Hepatocyte (in vitro differentiated cells): ENCODE measurements around the gene AKR7A2. TPM values are rescaled to one million over a fixed set of nuclear protein-coding genes. Genes with fewer than 3 reads are reported as not detected.
"Not testable (repeated sequence)": the region's sequence is repeated elsewhere in the genome, so short reads cannot be mapped to it uniquely, and the experiment has no call there.

Source experiments
- DNase-seq: peaks from one replicate; pipeline ENCODE4 v3.0.0-alpha.2; 2016; ENCODE audit warnings: low spot score
- H2AFZ ChIP-seq: fragments of 200-600 bp; sonication (generic); 2 replicates; pipeline ENCODE4 v1.6.0; 2016; ENCODE audit warnings: antibody characterized with exemption, mild to moderate bottlenecking
- H3K27ac ChIP-seq: fragments of 200-600 bp; sonication (generic); 2 replicates; pipeline ENCODE4 v1.5.1; 2016; ENCODE audit warnings: mild to moderate bottlenecking
- H3K27me3 ChIP-seq: fragments of 200-600 bp; sonication (generic); 2 replicates; pipeline ENCODE4 v1.6.1; 2016
- H3K36me3 ChIP-seq: fragments of 200-600 bp; sonication (generic); replicated peaks from 2 replicates; pipeline ENCODE4 v1.5.1; 2016; ENCODE audit warnings: low read depth; ENCODE audit not compliant: insufficient read depth
- H3K4me1 ChIP-seq: fragments of 200-600 bp; sonication (generic); 2 replicates; pipeline ENCODE4 v1.5.1; 2016; ENCODE audit warnings: mild to moderate bottlenecking, moderate library complexity; ENCODE audit not compliant: insufficient read depth
- H3K4me2 ChIP-seq: fragments of 200-600 bp; sonication (generic); 2 replicates; pipeline ENCODE4 v1.6.0; 2016
- H3K4me3 ChIP-seq: fragments of 200-600 bp; sonication (generic); 2 replicates; pipeline ENCODE4 v1.5.1; 2016; ENCODE audit warnings: mild to moderate bottlenecking
- H3K79me2 ChIP-seq: fragments of 200-600 bp; sonication (generic); 2 replicates; pipeline ENCODE4 v1.6.0; 2017; ENCODE audit warnings: mild to moderate bottlenecking
- H3K9me2 ChIP-seq: fragments of 200-600 bp; sonication (generic); replicated peaks from 2 replicates; pipeline ENCODE4 v1.6.0; 2017; ENCODE audit warnings: mild to moderate bottlenecking; ENCODE audit not compliant: insufficient read depth
- H3K9me3 ChIP-seq: fragments of 200-600 bp; sonication (generic); 2 replicates; pipeline ENCODE4 v1.5.1; 2016; ENCODE audit warnings: low read depth, mild to moderate bottlenecking
- H4K20me1 ChIP-seq: fragments of 200-600 bp; sonication (generic); 2 replicates; pipeline ENCODE4 v1.6.0; 2016; ENCODE audit warnings: mild to moderate bottlenecking; ENCODE audit not compliant: insufficient read depth, poor library complexity, severe bottlenecking
- EZH2 ChIP-seq: fragments of 200-600 bp; sonication (generic); IDR thresholded peaks from 2 replicates; pipeline ENCODE4 v1.6.1; 2016; ENCODE audit warnings: antibody characterized with exemption, mild to moderate bottlenecking, borderline replicate concordance
- EZH2phosphoT487 ChIP-seq: fragments of 200-600 bp; sonication (generic); IDR thresholded peaks from one replicate; pipeline ENCODE4 v1.6.1; 2018; ENCODE audit warnings: antibody characterized with exemption, mild to moderate bottlenecking, low read depth, moderate library complexity; ENCODE audit not compliant: unreplicated experiment, severe bottlenecking
- WGBS: methylation state at CpG from one replicate; pipeline ENCODE4 v1.1.6; 2016; ENCODE audit warnings: low lambda C conversion rate; ENCODE audit errors: missing lambda C conversion rate; 5-methylcytosine and 5-hydroxymethylcytosine counted together
- polyA plus RNA-seq: library from polyadenylated mRNA; unstranded; fragments of >200 nt; fragmentation: Nextera tagmentation; extraction: Ambion mirVana; gene quantifications from 2 replicates; pipeline ENCODE4 v1.2.1, GENCODE V29; 2016
- total RNA-seq: library from RNA; depleted of rRNA; stranded (reverse); fragments of >200 nt; gene quantifications from 2 replicates; pipeline ENCODE4 v1.2.3, GENCODE V29; 2014
- TF ChIP-seq, protein P1 (sequence below): fragments of 200-600 bp; sonication (generic); IDR thresholded peaks from 2 replicates; pipeline ENCODE4 v1.5.1; 2016; ENCODE audit warnings: antibody characterized with exemption, mild to moderate bottlenecking; ENCODE audit not compliant: poor library complexity

The AKR7A2 gene
- total and polyA plus RNA-seq, 2 experiments from 2014 or later = 81.5 to 109 TPM

DNA sequence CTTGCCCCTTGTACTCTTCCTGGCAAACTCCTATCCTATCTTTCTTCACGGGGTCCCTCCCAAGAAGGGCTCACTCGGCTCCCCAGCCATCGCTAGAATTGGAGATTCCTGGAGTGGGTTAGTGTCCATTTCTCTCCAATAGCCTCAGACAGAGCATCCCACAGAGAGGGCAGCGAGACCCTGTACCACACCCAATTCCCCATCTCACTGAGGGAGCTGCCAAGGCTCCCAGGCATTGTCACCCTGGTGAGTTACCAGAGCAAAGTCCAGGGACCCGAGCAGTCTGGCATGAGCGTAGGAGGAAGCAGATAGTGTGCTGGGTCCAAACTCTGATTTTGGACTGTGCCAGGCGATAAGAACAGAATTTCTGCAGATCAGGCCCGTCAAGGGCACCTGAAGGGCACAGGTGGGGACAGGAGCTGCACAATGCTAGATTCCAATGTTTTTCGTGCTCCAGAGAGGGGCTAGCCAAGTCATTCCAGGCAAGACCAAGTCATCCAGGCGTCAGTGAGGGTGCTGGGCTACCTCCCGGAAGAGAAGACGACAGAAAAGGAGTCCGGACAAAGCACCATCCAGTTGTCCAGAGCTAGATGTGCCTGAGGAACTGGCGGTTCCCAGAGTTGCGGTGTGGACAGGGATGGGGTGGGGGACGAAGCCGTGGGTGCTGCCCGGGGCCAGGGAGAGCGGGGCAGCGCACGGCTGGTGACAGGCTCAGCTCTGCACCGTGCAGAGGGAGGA lies 38.7 kb downstream of the AKR7A2 start:
- no peaks in the 10 kb centered on the region for H3K79me2 ChIP-seq
- no peak for DNase-seq
- no peak overlapping the region for H3K4me3 ChIP-seq
- H4K20me1 ChIP-seq = no peaks in the 10 kb centered on the region
- H3K27me3 ChIP-seq = no peaks in the 10 kb centered on the region
- H3K36me3 ChIP-seq = no peaks in the 10 kb centered on the region
- no peak overlapping the region for H2AFZ ChIP-seq
- no peaks in the 10 kb centered on the region for H3K4me1 ChIP-seq
- no peak for TF ChIP-seq EZH2phosphoT487
- no peak overlapping the region for H3K4me2 ChIP-seq
- H3K9me2 ChIP-seq = no peaks in the 10 kb centered on the region
- H3K27ac ChIP-seq = no peak overlapping the region
- 94% methylated on average over 21 of the region's 22 CpGs for WGBS
- H3K9me3 ChIP-seq = no peaks in the 10 kb centered on the region

DNA sequence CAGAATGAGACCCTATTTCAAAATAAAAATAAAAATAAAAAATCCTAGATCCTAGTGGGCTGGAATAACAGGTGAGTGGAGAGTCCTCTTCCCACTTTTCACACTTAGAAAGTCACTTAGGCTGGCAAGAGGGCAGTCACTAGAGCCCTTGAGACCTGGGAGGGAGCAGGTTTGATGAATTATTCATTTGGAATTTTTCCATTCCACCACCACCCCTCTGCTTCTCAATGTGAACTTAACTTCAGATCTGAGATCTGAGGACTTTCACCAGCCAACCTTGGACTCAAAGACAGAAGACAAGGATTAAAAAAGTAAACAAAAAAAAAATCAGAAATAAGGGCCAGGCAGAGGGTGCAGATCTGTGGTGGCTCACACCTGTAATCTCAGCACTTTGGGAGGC lies 39.9 kb downstream of the AKR7A2 start:
- no peak overlapping the region for H3K4me3 ChIP-seq
- H3K36me3 ChIP-seq = no peaks in the 10 kb centered on the region
- no peaks in the 10 kb centered on the region for H4K20me1 ChIP-seq
- H3K27ac ChIP-seq = no peak overlapping the region
- H2AFZ ChIP-seq = no peak overlapping the region
- no peak overlapping the region for H3K4me2 ChIP-seq
- TF ChIP-seq EZH2 (no peak), EZH2phosphoT487 (no peak)
- TF ChIP-seq, protein P1, sequence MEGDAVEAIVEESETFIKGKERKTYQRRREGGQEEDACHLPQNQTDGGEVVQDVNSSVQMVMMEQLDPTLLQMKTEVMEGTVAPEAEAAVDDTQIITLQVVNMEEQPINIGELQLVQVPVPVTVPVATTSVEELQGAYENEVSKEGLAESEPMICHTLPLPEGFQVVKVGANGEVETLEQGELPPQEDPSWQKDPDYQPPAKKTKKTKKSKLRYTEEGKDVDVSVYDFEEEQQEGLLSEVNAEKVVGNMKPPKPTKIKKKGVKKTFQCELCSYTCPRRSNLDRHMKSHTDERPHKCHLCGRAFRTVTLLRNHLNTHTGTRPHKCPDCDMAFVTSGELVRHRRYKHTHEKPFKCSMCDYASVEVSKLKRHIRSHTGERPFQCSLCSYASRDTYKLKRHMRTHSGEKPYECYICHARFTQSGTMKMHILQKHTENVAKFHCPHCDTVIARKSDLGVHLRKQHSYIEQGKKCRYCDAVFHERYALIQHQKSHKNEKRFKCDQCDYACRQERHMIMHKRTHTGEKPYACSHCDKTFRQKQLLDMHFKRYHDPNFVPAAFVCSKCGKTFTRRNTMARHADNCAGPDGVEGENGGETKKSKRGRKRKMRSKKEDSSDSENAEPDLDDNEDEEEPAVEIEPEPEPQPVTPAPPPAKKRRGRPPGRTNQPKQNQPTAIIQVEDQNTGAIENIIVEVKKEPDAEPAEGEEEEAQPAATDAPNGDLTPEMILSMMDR = no peak
- H3K27me3 ChIP-seq = no peaks in the 10 kb centered on the region
- DNase-seq = no peak
- H3K9me2 ChIP-seq = no peaks in the 10 kb centered on the region
- H3K79me2 ChIP-seq = no peaks in the 10 kb centered on the region
- no peaks in the 10 kb centered on the region for H3K4me1 ChIP-seq
- H3K9me3 ChIP-seq = no peaks in the 10 kb centered on the region

DNA sequence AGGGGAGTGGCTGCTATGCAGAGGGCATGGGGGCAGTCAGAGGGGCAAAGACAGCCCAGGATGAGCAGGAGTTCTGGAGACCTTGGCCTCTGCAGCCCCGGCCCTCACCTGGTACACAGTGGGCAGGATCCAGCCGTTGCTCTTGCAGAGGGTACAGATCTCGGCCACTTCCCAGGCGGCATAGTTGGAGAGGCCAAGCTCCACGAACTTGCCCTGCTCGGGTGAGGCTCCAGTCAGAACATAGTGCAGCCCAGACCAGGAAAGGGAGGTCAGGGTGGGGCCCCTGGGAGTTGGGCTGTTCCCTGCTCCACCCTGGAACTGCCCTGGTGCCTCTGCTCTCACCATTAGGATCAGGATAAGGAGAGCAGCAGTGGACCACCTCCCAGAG lies 41.6 kb downstream of the AKR7A2 start:
- not testable (repeated sequence) for H3K79me2 ChIP-seq, DNase-seq
- peak overlapping the region; percentile 51 for H3K27ac ChIP-seq

GRCh38 chr1:19269427-19270342 lies 42.3 kb downstream of the AKR7A2 start:
- not testable (repeated sequence) for H3K4me1 ChIP-seq, H3K4me2 ChIP-seq, H3K9me3 ChIP-seq, H3K9me2 ChIP-seq, H3K4me3 ChIP-seq, H3K79me2 ChIP-seq, H4K20me1 ChIP-seq, H3K27me3 ChIP-seq, H2AFZ ChIP-seq, H3K27ac ChIP-seq, H3K36me3 ChIP-seq, DNase-seq
- WGBS = 72% methylated on average over 9 of the region's 9 CpGs

More for the DNA sequence above, 41.6 kb downstream of the AKR7A2 start:
- H3K27me3 ChIP-seq, H3K4me3 ChIP-seq, H3K4me2 ChIP-seq, H3K36me3 ChIP-seq, H3K9me3 ChIP-seq, H3K9me2 ChIP-seq, H2AFZ ChIP-seq, H3K4me1 ChIP-seq, H4K20me1 ChIP-seq: not testable (repeated sequence)
- WGBS = 83% methylated on average over 6 of the region's 6 CpGs

- H2AFZ ChIP-seq = no peak overlapping the region
- H3K36me3 ChIP-seq = no peaks in the 10 kb centered on the region
- H3K9me2 ChIP-seq = no peaks in the 10 kb centered on the region
- no peaks in the 10 kb centered on the region for H3K79me2 ChIP-seq
- no peak overlapping the region for H3K27ac ChIP-seq
- H3K4me1 ChIP-seq = no peaks in the 10 kb centered on the region
- no peaks in the 10 kb centered on the region for H3K27me3 ChIP-seq
- TF ChIP-seq EZH2phosphoT487 (no peak), EZH2 (no peak)
- TF ChIP-seq, protein P1 = no peak
- no peak overlapping the region for H3K4me3 ChIP-seq
- no peak overlapping the region for H3K4me2 ChIP-seq
- 86% methylated on average over 11 of the region's 11 CpGs for WGBS
- no peaks in the 10 kb centered on the region for H4K20me1 ChIP-seq
- no peak for DNase-seq
- no peaks in the 10 kb centered on the region for H3K9me3 ChIP-seq
These were observed 43.5 kb downstream of the AKR7A2 start for GRCh38 chr1:19268445-19268844.
